GM12801 (cell line): ENCODE measurements around the gene CACNA1I.

ENCODE experiments used
- TF ChIP-seq, protein P1 (sequence below): IDR thresholded peaks from one replicate; pipeline ENCODE4 v1.5.1; 2011; ENCODE audit warnings: control low read depth; ENCODE audit not compliant: insufficient read length; ENCODE audit errors: extremely low read depth

The CACNA1I gene

GRCh38 chr22:39592081-39593065, 21.8 kb downstream of the CACNA1I start:
- TF ChIP-seq, protein P1, sequence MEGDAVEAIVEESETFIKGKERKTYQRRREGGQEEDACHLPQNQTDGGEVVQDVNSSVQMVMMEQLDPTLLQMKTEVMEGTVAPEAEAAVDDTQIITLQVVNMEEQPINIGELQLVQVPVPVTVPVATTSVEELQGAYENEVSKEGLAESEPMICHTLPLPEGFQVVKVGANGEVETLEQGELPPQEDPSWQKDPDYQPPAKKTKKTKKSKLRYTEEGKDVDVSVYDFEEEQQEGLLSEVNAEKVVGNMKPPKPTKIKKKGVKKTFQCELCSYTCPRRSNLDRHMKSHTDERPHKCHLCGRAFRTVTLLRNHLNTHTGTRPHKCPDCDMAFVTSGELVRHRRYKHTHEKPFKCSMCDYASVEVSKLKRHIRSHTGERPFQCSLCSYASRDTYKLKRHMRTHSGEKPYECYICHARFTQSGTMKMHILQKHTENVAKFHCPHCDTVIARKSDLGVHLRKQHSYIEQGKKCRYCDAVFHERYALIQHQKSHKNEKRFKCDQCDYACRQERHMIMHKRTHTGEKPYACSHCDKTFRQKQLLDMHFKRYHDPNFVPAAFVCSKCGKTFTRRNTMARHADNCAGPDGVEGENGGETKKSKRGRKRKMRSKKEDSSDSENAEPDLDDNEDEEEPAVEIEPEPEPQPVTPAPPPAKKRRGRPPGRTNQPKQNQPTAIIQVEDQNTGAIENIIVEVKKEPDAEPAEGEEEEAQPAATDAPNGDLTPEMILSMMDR = no peak

DNA sequence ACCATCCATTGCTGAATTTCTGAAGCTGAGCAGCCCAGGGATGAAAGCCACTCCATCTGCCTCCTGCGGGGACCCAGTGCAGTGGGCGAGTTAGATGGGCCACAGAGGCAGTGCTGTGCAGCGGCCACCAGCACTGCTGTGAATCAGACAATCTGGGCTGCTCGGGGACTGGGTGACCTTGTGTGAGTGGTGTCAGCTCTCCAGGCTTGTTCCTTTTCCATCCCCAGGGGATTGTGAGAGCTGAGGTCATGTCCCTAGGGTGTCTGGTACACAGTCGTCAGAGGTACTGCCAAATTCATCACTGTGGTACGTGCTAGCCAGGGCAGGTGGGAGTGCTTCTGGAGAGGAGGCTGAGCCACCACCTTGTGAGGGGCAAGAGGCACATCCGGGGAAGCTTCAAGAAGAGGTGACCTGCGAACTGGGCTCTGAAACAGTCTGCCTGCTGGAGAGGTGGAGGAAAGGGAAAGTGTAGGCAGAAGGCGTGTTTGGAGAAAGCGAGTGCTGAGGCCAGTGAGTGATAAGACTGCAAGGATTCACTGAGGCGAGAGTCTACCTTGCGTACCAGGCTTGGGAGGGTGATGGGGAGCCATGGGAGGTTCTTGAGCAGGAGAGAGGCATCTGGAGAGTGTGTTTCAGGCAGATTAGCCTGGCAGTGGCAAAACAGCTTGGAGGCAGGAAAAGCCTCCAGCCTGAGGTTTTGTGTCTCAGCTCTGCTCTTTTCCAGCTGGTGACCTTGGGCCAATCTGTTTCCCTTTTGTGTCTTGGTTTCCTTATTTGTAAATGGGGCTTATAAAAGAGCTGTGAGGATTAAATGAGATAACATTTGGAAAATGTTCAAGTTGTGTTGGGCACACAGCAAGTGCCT, 22.7 kb downstream of the CACNA1I start:
- TF ChIP-seq, protein P1 = no peak

DNA sequence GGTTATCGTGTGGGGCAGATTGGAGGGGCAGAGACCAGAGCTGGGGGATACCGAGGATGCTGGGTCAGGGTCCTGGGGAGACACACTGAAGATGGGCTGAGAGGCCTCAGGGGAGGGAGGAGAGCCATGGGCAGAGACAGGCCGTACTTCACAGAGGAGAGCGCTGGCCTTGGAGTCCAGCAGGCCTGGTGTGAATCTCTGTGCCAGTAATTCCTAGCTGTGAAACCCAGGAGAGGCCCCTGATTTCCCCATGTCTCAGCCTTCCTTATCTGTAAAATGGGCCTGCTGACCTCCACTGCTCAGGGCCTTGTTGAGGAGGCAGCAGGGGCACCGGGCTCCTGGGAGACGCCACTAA, 23.4 kb downstream of the CACNA1I start:
- TF ChIP-seq, protein P1 = no peak

DNA sequence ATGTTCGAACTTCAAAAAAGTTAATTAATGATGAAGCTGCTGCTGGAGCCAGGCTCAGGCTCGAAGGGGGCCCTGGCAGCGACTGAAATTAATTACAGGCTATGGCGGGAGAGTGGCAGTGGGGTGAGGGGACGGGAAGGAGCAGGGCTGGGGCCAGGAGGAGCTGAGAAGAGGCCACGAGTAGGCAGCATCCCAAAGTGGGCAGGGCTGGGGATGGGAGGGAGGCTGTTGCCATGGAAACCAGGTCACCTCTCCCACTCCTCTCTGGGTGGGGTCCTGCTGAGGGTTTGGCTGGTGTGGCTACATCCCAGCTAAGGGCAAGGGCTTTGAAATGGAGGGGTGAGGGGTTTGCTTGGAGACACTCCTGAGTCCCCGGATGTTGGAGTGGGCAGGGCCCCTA, 23.9 kb downstream of the CACNA1I start:
- TF ChIP-seq, protein P1 = no peak

DNA sequence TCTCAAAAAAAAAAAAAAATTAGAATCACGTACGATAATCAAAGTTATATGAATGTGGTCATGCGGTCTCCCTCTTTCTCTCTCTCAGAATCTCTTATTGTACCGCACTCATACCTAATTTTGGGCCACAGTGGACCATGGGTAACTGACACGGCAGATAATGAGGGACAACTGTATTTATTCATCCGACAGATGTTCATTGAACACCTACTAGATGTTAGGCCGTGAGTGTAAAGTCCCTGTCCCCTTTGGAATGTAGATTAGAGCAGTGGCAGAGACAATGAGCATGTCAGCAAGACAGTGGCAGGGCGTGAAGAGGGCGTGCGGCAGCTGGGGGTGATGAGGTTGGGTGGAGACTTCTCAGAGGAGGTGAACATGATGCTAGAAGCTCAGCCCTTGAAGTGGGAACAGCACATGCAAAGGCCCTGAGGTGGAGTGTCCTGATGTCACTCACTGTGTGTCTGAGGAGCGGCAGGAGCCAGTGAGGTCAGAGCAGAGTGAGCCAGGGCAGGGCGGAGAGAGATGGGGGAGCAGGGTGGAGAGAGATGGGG, 25.1 kb downstream of the CACNA1I start:
- TF ChIP-seq, protein P1 = no peak

DNA sequence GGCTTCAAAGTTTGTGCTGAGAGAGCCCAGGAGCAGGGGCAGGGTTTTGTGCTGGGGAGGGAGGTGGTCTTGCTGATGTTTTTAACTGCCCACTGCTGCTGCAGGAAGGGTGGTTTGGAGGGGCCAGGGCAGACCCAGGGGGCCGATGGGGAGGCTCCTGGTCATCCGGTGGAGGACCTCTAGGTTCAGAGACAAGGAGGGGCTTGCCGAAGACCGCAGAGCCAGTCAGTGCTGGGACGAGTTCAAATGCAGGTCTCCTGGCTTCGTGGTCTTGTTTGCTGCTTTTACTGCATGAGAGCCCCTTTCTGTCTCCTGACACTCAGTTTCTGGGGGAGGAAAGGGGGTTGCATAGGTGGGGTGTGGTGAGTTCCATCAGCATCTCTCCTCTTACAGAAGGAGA, 26.0 kb downstream of the CACNA1I start:
- TF ChIP-seq, protein P1 = no peak
